Transverse colon (tissue), 4 donors: ENCODE data around the gene AHI1. TPM values are rescaled to one million over a fixed set of nuclear protein-coding genes. Genes with fewer than 3 reads are reported as not detected.
A peak's percentile ranks its signal among the peaks of the same experiment; 100 is the strongest.

Source experiments
- DNase-seq: peaks from one replicate; pipeline ENCODE4 v3.0.0-alpha.2; 2019
- H3K27ac ChIP-seq, 4 donors: fragments of 200-600 bp; sonication (generic); 2 replicates each; pipeline ENCODE4 v1.5.1; 2016 to 2018; ENCODE audit warnings: inconsistent platforms in 4 of 4
- H3K27me3 ChIP-seq: fragments of 200-600 bp; sonication (generic); 2 replicates; pipeline ENCODE4 v1.5.1; 2017; ENCODE audit warnings: inconsistent platforms
- H3K36me3 ChIP-seq, 4 donors: fragments of 200-600 bp; sonication (generic); 2 replicates each; pipeline ENCODE4 v1.5.1; 2017 to 2019; ENCODE audit warnings: inconsistent platforms in 4 of 4
- H3K4me1 ChIP-seq, 4 donors: fragments of 200-600 bp; sonication (generic); 2 replicates each; pipeline ENCODE4 v1.5.1; 2017 to 2020; ENCODE audit warnings: inconsistent platforms in 4 of 4
- H3K4me3 ChIP-seq, 4 donors: fragments of 200-600 bp; sonication (generic); 1 replicate in 1 of 4; 2 replicates in 3 of 4; pipeline versions ENCODE4 v1.5.1 to v1.6.1; 2017 to 2019; ENCODE audit warnings: inconsistent platforms in 4 of 4
- H3K9me3 ChIP-seq, 2 donors: fragments of 200-600 bp; sonication (generic); 2 replicates each; pipeline ENCODE4 v1.5.1; 2017 to 2019; ENCODE audit warnings: inconsistent platforms in 2 of 2
- EP300 ChIP-seq: sonication (generic); formaldehyde crosslinking; IDR thresholded peaks from one replicate; pipeline ENCODE4 v1.6.1; 2017; ENCODE audit warnings: antibody characterized with exemption, low read depth
- POLR2A ChIP-seq: fragments of 450-650 bp; IDR thresholded peaks from one replicate; pipeline ENCODE4 v1.6.1; 2016; ENCODE audit warnings: antibody characterized with exemption, mild to moderate bottlenecking, moderate library complexity
- POLR2AphosphoS5 ChIP-seq, 3 donors: sonication (generic); formaldehyde crosslinking; IDR thresholded peaks; one replicate each; pipeline ENCODE4 v1.6.1; 2016; ENCODE audit warnings: antibody characterized with exemption in 3 of 3
- WGBS, 2 donors: methylation state at CpG; one replicate each; pipeline ENCODE4 v1.1.5; 2018; ENCODE audit warnings: low coverage in 1 of 2; 5-methylcytosine and 5-hydroxymethylcytosine counted together
- in situ Hi-C, 4 donors: fragments of 200-750 bp; cut with MboI; loops; one replicate each; pipeline versions ENCODE4 v1.15.0 to v1.15.1; 2017; ENCODE audit warnings: low sequenced_read_pairs in 3 of 4, low pct_ligation_motif_present in 1 of 4, low pct_unique_long_range_greater_than_20kb in 1 of 4
- intact Hi-C: fragments of 100-400 bp; cut with DNase I; formaldehyde crosslinking; loops from one replicate; pipeline ENCODE4 v1.15.1; 2023; ENCODE audit warnings: low total_unique reads
- total RNA-seq, 4 donors: library from RNA; depleted of rRNA; stranded (reverse); fragments of >200 nt; gene quantifications; one replicate each; pipeline ENCODE4 v1.1.0, GENCODE V29; 2016
- TF ChIP-seq, protein P1 (sequence below), 5 experiments: fragments of 200-600 bp in 3 of 5; fragments of 450-650 bp in 2 of 5; sonication (generic) in 3 of 5; IDR thresholded peaks; 1 replicate in 2 of 5; 2 replicates in 3 of 5; pipeline ENCODE4 v1.5.1; 2016 to 2017; ENCODE audit warnings: antibody characterized with exemption in 5 of 5, inconsistent platforms in 3 of 5, mild to moderate bottlenecking in 2 of 5, moderate library complexity in 1 of 5

The AHI1 gene
- total RNA-seq, 4 donors from 2014 or later, result 16.2 to 119 (median 34.2) TPM

DNA sequence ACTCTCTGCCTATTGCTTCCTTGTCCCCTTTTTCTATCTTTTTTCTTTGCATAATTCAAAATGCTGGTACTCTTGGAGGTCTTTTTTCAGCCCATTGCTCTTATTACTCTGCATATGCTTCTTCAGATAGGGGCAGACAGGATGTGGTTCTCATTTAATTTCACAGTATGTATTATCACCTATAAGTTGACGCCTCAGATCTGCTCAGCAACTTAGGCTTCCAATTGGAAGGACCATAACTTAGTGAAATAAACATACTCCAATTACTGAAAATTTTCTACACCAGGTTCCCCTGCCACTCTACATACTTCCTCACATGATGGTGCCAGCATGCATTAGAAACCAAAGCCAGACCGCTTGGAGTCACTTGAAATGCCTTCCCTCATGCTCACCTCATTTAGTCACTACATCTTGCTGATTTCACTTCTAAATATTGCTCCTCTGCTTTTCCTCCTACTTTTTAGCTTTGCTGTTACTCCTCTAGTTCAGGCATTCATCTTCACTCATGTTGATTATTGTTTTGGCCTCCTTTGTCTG is 34.5 kb upstream of the AHI1 start:
- no peak for DNase-seq
- 90 to 100% methylated on average over 1 to 2 of the region's 2 CpGs for WGBS, 2 donors
- no peaks in the 10 kb centered on the region for H3K9me3 ChIP-seq
- no peak overlapping the region for H3K27ac ChIP-seq
- intact Hi-C loops (loop anchor here (10.0 kb wide), 1 partner anchor 693 kb away; no protein-coding TSS in a partner anchor), in situ Hi-C loops (loop anchor here in 3 of 4 donors (10.0 to 25.0 kb wide), 4 partner anchors 380 to 780 kb away; no protein-coding TSS in a partner anchor)
- H3K4me1 ChIP-seq, result peaks cover 0 to 4% (median 0%) of the 10 kb centered on the region in 4 donors
- H3K27me3 ChIP-seq, result no peaks in the 10 kb centered on the region
- no peak for TF ChIP-seq POLR2A
- TF ChIP-seq, protein P1, sequence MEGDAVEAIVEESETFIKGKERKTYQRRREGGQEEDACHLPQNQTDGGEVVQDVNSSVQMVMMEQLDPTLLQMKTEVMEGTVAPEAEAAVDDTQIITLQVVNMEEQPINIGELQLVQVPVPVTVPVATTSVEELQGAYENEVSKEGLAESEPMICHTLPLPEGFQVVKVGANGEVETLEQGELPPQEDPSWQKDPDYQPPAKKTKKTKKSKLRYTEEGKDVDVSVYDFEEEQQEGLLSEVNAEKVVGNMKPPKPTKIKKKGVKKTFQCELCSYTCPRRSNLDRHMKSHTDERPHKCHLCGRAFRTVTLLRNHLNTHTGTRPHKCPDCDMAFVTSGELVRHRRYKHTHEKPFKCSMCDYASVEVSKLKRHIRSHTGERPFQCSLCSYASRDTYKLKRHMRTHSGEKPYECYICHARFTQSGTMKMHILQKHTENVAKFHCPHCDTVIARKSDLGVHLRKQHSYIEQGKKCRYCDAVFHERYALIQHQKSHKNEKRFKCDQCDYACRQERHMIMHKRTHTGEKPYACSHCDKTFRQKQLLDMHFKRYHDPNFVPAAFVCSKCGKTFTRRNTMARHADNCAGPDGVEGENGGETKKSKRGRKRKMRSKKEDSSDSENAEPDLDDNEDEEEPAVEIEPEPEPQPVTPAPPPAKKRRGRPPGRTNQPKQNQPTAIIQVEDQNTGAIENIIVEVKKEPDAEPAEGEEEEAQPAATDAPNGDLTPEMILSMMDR (IDR thresholded peaks at IDR 0.05), result no peak
- no peak for TF ChIP-seq EP300
- TF ChIP-seq POLR2AphosphoS5 (IDR thresholded peaks at IDR 0.05), result no peak
- H3K36me3 ChIP-seq, result no peaks in the 10 kb centered on the region
- H3K4me3 ChIP-seq, result no peak overlapping the region

DNA sequence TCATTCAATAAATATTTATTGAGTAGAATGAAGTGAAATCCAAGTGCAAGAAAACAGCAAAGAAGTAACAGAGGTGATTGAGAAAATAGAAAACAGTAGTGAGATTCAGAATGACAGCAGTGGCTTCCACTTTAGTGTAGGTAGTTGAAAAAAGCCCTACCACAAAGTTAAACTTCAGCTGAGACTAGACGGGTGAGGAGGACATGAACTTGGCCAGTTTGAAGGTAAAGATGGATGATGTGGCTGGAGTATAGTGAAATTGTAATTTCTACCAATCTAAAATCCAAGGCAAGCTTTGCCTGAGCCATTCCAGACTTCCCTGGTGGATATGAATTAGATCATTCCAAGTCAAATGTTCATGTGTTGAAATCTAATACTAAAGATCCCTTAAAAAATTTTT is 32.6 kb upstream of the AHI1 start:
- Histone ChIP-seq H3K4me3 (no peak overlapping the region), H3K27ac (no peak overlapping the region), H3K36me3 (no peaks in the 10 kb centered on the region), H3K9me3 (no peaks in the 10 kb centered on the region), H3K27me3 (no peaks in the 10 kb centered on the region), H3K4me1 (no peaks in the 10 kb centered on the region)
- 0 to 86% methylated on average over 1 of the region's 1 CpG for WGBS, 2 donors
- intact Hi-C loops, result loop anchor here (10.0 kb wide), 1 partner anchor 695 kb away; no protein-coding TSS in a partner anchor
- in situ Hi-C loops, result loop anchor here in 3 of 4 donors (10.0 to 25.0 kb wide), 4 partner anchors 382 to 782 kb away; no protein-coding TSS in a partner anchor
- TF ChIP-seq EP300 (no peak), POLR2AphosphoS5 (IDR thresholded peaks at IDR 0.05) (no peak), POLR2A (no peak)
- TF ChIP-seq, protein P1 (IDR thresholded peaks at IDR 0.05), result no peak
- no peak for DNase-seq

DNA sequence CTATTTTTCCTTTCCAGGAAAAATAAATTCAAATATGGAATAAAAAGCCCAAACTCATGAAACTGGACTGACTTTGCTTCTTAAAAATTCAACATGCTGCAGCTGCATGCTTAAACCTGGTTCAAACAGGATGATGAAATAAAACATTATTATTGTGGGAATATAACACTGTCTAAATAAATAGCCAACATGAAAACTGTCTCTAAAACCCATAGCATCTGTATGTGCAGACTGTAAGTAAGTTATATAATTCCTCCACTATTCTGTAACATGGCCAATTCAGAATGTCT is 30.4 kb upstream of the AHI1 start:
- H3K9me3 ChIP-seq, result no peaks in the 10 kb centered on the region
- in situ Hi-C loops (loop anchor here in 2 of 4 donors (25.0 kb wide), 3 partner anchors 384 to 784 kb away; no protein-coding TSS in a partner anchor), intact Hi-C loops (no loop called here)
- H3K4me3 ChIP-seq, result no peak overlapping the region
- no peak for DNase-seq
- H3K27ac ChIP-seq, result peak overlapping the region in 1 of 4 donors; percentile 6
- no peaks in the 10 kb centered on the region for H3K36me3 ChIP-seq
- H3K4me1 ChIP-seq, result peaks cover 0 to 6% (median 2%) of the 10 kb centered on the region in 4 donors
- TF ChIP-seq POLR2AphosphoS5 (IDR thresholded peaks at IDR 0.05) (no peak), EP300 (no peak), POLR2A (no peak)
- TF ChIP-seq, protein P1 (IDR thresholded peaks at IDR 0.05), result no peak
- no peaks in the 10 kb centered on the region for H3K27me3 ChIP-seq

DNA sequence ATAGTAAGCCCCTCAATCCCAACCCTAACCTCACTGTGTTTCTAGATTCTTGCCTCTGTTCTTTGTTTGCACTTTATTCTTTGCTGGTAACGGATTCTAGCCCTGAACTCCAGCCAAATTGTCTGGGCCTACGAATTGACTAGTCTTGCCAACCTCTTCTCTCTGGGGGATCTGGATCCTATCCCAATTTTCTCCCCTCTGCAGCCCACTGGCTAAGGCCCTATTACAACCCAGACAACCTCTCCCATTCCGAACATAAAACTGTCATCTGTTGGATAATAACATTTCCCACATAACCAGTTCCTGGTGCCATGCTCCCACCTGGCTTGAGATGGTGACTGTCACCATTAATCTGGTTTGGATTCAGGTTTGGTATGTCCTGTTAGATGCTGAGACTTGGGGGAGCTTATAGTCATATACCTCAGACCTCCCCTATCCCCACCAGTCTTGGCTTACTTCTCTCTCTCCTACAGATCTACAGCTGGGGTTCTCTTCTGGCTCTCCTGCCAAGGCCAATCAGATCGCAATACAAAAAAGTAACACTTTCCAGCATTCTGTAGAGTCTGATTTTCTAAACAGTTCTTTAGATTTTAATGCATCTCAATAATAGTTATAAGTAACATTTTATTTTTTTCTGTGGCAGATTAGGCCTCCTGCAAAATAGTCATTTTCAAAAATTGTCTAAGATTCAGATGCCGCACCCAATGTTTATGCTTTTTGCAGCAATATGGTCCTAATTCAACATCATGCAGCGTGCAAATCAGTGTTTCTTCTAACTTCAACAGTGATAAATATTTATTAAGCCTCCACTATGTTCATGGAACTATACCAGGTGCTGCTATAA is 29.8 kb upstream of the AHI1 start:
- Histone ChIP-seq H3K27me3 (no peaks in the 10 kb centered on the region), H3K27ac (peak overlapping the region in 1 of 4 donors; percentile 6), H3K9me3 (no peaks in the 10 kb centered on the region), H3K4me3 (no peak overlapping the region), H3K4me1 (peaks cover 0 to 6% (median 2%) of the 10 kb centered on the region in 4 donors), H3K36me3 (no peaks in the 10 kb centered on the region)
- intact Hi-C loops, result no loop called here
- in situ Hi-C loops, result loop anchor here in 2 of 4 donors (25.0 kb wide), 3 partner anchors 385 to 785 kb away; no protein-coding TSS in a partner anchor
- 74 to 78% methylated on average over 6 of the region's 6 CpGs for WGBS, 2 donors
- no peak for DNase-seq
- TF ChIP-seq POLR2A, result no peak
- TF ChIP-seq EP300, result no peak
- TF ChIP-seq, protein P1 (IDR thresholded peaks at IDR 0.05), result no peak
- no peak for TF ChIP-seq POLR2AphosphoS5 (IDR thresholded peaks at IDR 0.05)
